GM12878 (cell line): Measurements from ENCODE around the gene IL1R2. TPM values are rescaled to one million over a fixed set of nuclear protein-coding genes. Genes with fewer than 3 reads are reported as not detected.
A peak's percentile ranks its signal among the peaks of the same experiment; 100 is the strongest.

Source experiments
- ATAC-seq: fragments of 200-7000 bp; cut with Tn5 transposase; 3 replicates; pipeline ENCODE4 v1.9.1; 2020; ENCODE audit warnings: mild to moderate bottlenecking, moderate library complexity
- BruUV-seq: library from RNA; stranded (reverse); fragments of 400-500 nt; replicated peaks from 2 replicates; lab custom pipeline; 2021; lab: Mats Ljungman, UMichigan
- CTCF ChIA-PET: fragments of 300-600 bp; sonication (Branson Sonifier 250); formaldehyde crosslinking; extraction: SDS; loops from one replicate; lab custom pipeline; 2021; ENCODE audit warnings: inconsistent platforms; lab: Yijun Ruan, JAX
- POLR2A ChIA-PET: fragments of 350-600 bp; formaldehyde crosslinking; extraction: SDS; loops from one replicate; lab custom pipeline; 2021; ENCODE audit warnings: inconsistent platforms; lab: Charles Lee
- RAD21 ChIA-PET: fragments of 300-600 bp; sonication (Branson Sonifier 250); formaldehyde crosslinking; loops from one replicate; lab custom pipeline; 2023; ENCODE audit warnings: antibody characterized with exemption; ENCODE audit not compliant: unreplicated experiment; lab: Charles Lee
- SMC1A ChIA-PET: fragments of 300-600 bp; sonication (Branson Sonifier 250); formaldehyde crosslinking; loops from one replicate; lab custom pipeline; 2023; ENCODE audit not compliant: unreplicated experiment, uncharacterized antibody; lab: Charles Lee
- DNase-seq: peaks from one replicate; pipeline ENCODE4 v3.0.0-alpha.2; 2011; ENCODE audit warnings: low read depth, low spot score
- FAIRE-seq: peaks from 3 replicates; lab custom pipeline; 2011; peaks lifted over from hg19 to GRCh38; lab: Jason Lieb, UNC
- H2AFZ ChIP-seq: 2 replicates; pipeline ENCODE4 v1.6.0; 2011; ENCODE audit warnings: low read depth, low read length, control low read depth; ENCODE audit not compliant: control insufficient read depth
- H3K27ac ChIP-seq: 2 replicates; pipeline ENCODE4 v1.5.1; 2011; ENCODE audit warnings: control low read depth; ENCODE audit not compliant: control insufficient read depth, insufficient read depth
- H3K27me3 ChIP-seq, 2 experiments: replicated peaks in 1 of 2; 2 replicates each; pipeline versions ENCODE4 v1.6.0 to v1.6.1; 2011; ENCODE audit warnings: low read length in 1 of 2; ENCODE audit not compliant: control insufficient read depth in 2 of 2, insufficient read depth in 2 of 2
- H3K36me3 ChIP-seq, 2 experiments: 2 replicates each; pipeline ENCODE4 v1.5.1; 2011; ENCODE audit warnings: low read length in 1 of 2; ENCODE audit not compliant: control insufficient read depth in 2 of 2, insufficient read depth in 2 of 2
- H3K4me1 ChIP-seq: 2 replicates; pipeline ENCODE4 v1.6.1; 2011; ENCODE audit warnings: mild to moderate bottlenecking, low read length, moderate library complexity, mixed read lengths; ENCODE audit not compliant: control insufficient read depth, insufficient read depth
- H3K4me2 ChIP-seq: 2 replicates; pipeline ENCODE4 v1.6.0; 2011; ENCODE audit warnings: control low read depth; ENCODE audit not compliant: control insufficient read depth, insufficient read depth
- H3K4me3 ChIP-seq: fragments of 200-600 bp; sonication (generic); 2 replicates; pipeline ENCODE4 v1.5.1; 2016
- H3K79me2 ChIP-seq: 2 replicates; pipeline ENCODE4 v1.6.0; 2011; ENCODE audit warnings: low read length; ENCODE audit not compliant: control insufficient read depth, insufficient read depth
- H3K9ac ChIP-seq: 2 replicates; pipeline ENCODE4 v1.8.0; 2011; ENCODE audit warnings: low read length, control low read depth, mixed read lengths; ENCODE audit not compliant: control insufficient read depth, insufficient read depth
- H3K9me3 ChIP-seq: replicated peaks from 3 replicates; pipeline ENCODE4 v1.5.1; 2011; ENCODE audit warnings: mild to moderate bottlenecking, low read length; ENCODE audit not compliant: control insufficient read depth, insufficient read depth
- H4K20me1 ChIP-seq: 2 replicates; pipeline ENCODE4 v1.6.0; 2011; ENCODE audit not compliant: control insufficient read depth, insufficient read depth
- BACH1 ChIP-seq: fragments of 450-650 bp; IDR thresholded peaks from 2 replicates; pipeline ENCODE4 v1.6.1; 2017; ENCODE audit warnings: mild to moderate bottlenecking, borderline replicate concordance
- E2F8 ChIP-seq: fragments of 450-650 bp; IDR thresholded peaks from 2 replicates; pipeline ENCODE4 v1.6.1; 2018; ENCODE audit warnings: mild to moderate bottlenecking, low read depth, moderate library complexity; ENCODE audit not compliant: partially characterized antibody
- KAT2A ChIP-seq: conservative IDR thresholded peaks from 2 replicates; pipeline ENCODE4 v1.6.1; 2011; ENCODE audit warnings: low read depth, low read length; ENCODE audit not compliant: control insufficient read depth
- MLLT1 ChIP-seq: fragments of 450-650 bp; IDR thresholded peaks from 2 replicates; pipeline ENCODE4 v1.6.1; 2016; ENCODE audit warnings: mild to moderate bottlenecking
- POU2F2 ChIP-seq: IDR thresholded peaks from 3 replicates; pipeline ENCODE4 v1.6.1; 2011; ENCODE audit warnings: low read depth, mild to moderate bottlenecking, low read length, borderline replicate concordance
- TCF7 ChIP-seq: IDR thresholded peaks from 2 replicates; pipeline ENCODE4 v1.6.1; 2014; ENCODE audit warnings: antibody characterized with exemption, borderline replicate concordance
- YY1 ChIP-seq: IDR thresholded peaks from 2 replicates; pipeline ENCODE4 v1.6.1; 2011; ENCODE audit warnings: low read depth, mild to moderate bottlenecking, low read length
- ZNF207 ChIP-seq: fragments of 450-650 bp; IDR thresholded peaks from 2 replicates; pipeline ENCODE4 v1.6.1; 2014; ENCODE audit warnings: antibody characterized with exemption, mild to moderate bottlenecking, borderline replicate concordance
- WGBS: methylation state at CpG from one replicate; pipeline ENCODE4 v1.1.6; 2016; ENCODE audit warnings: low lambda C conversion rate; ENCODE audit not compliant: insufficient replicate concordance, insufficient coverage; ENCODE audit errors: missing lambda C conversion rate; 5-methylcytosine and 5-hydroxymethylcytosine counted together
- in situ Hi-C: fragments of 300-500 bp; cut with MboI; formaldehyde crosslinking; loops from 9 replicates; pipeline ENCODE4 v1.14.3; 2018; ENCODE audit warnings: mixed read lengths
- intact Hi-C: fragments of 100-400 bp; cut with micrococcal nuclease; formaldehyde crosslinking; loops from one replicate; pipeline ENCODE4 v1.14.2; 2022; ENCODE audit not compliant: unreplicated experiment
- polyA plus RNA-seq, 11 experiments: library from polyadenylated mRNA; depleted of rRNA in 4 of 11; unstranded in 6 of 11; stranded (reverse) in 5 of 11; fragments of >200 nt; fragmentation: Nextera tagmentation in 4 of 11; fragmentation: Illumina TruSeq in 1 of 11; extraction: Ambion mirVana in 4 of 11; extraction: Trizol in 1 of 11; gene quantifications; 1 replicate in 1 of 11; 2 replicates in 10 of 11; pipeline versions ENCODE4 v1.2.1 to v1.2.3, GENCODE V29; 2011 to 2016; ENCODE audit warnings: inconsistent platforms in 2 of 11, missing spikeins in 2 of 11, low read depth in 1 of 11
- total RNA-seq, 4 experiments: library from RNA; depleted of rRNA in 3 of 4; stranded (reverse); fragments of >200 nt in 3 of 4; fragmentation: Illumina TruSeq in 1 of 4; extraction: Trizol in 1 of 4; gene quantifications; 2 replicates each; pipeline versions ENCODE4 v1.2.1 to v1.2.3, GENCODE V29; 2013 to 2021
- TF ChIP-seq, protein P1 (sequence below): fragments of 450-650 bp; IDR thresholded peaks from 2 replicates; pipeline ENCODE4 v1.6.1; 2017; ENCODE audit warnings: mild to moderate bottlenecking, moderate library complexity
- TF ChIP-seq, protein P2 (sequence below), 3 experiments: IDR thresholded peaks in 2 of 3; conservative IDR thresholded peaks in 1 of 3; 2 replicates each; pipeline ENCODE4 v1.5.1; 2011; ENCODE audit warnings: low read depth in 3 of 3, low read length in 3 of 3, mild to moderate bottlenecking in 3 of 3, control low read depth in 2 of 3, moderate library complexity in 2 of 3, inconsistent platforms in 1 of 3, mixed read lengths in 1 of 3; ENCODE audit not compliant: control insufficient read depth in 2 of 3, insufficient read depth in 1 of 3; ENCODE audit errors: extremely low read depth in 1 of 3

Gene IL1R2
- total and polyA plus RNA-seq, 10 of the 15 experiments (the other 5 are each of a cell fraction or from before 2014, with no cell fraction given), result 0.44 to 6.4 (median 0.62) TPM

DNA sequence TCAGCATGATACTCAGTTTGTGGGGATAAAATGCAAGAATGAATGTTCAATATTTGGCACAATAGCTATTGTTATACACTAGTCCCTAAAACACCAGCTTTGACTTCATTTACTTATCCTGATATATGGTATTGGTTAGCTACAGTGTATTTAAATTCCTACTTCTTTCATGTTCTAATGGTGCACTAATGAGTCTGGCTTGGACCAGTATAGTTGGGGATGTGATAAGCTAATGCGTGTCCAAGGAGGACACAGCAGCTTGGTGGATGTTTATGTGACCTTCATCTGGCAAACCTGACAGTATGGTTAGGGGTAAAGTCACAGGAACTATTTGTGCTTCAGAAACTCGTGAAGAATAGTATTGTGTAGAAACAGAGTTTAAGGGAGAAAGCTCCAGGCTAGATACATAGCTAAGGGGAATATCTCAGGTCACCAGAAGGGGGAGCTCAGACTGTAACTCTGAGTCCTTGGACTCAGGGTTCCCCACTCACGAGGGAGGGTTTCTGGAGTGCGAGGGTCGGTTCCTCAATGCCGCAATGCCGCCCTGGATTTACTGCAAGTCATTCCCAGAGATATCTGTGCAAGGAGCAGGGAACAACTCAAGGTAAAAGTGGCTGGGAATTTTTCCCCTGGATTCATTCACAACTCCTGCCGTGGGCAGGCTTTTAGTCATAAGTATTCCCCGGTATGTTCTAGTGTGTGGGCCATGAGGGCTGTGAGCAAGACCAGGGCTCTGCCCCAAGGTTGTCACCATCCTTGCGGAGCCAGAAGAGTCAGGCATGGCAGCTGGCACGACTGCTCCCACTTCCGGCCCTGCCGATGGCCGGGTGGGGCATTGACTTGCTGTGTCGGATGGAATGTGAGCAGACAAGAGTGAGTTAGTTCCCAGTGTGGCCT is 14.5 kb downstream of the IL1R2 start:
- Histone ChIP-seq H3K27ac (no peak overlapping the region), H4K20me1 (no peaks in the 10 kb centered on the region), H3K4me2 (no peak overlapping the region), H3K4me1 (peaks cover 3% of the 10 kb centered on the region; the same call in 1 of the 2 replicates), H3K9me3 (no peaks in the 10 kb centered on the region), H2AFZ (no peak overlapping the region), H3K4me3 (no peak overlapping the region), H3K36me3 (no peaks in the 10 kb centered on the region), H3K27me3 (no peaks in the 10 kb centered on the region; a peak in 1 of 4 replicates), H3K9ac (no peak overlapping the region), H3K79me2 (no peaks in the 10 kb centered on the region)
- in situ Hi-C loops, result no loop called here
- 40% methylated on average over 15 of the region's 15 CpGs for WGBS
- FAIRE-seq (no peak), DNase-seq (no peak), ATAC-seq (peak; percentile 82)
- POLR2A ChIA-PET, result interaction anchor here (0.6 to 1.3 kb wide), 6 partner anchors 14 to 735 kb away, joined by 3 to 7 read pairs (median 4); no protein-coding TSS in a partner anchor
- no TSS peak for BruUV-seq
- intact Hi-C loops, result loop anchor here (1.0 to 5.0 kb wide), 3 partner anchors 121 to 441 kb away; no protein-coding TSS in a partner anchor
- RAD21 ChIA-PET, result interaction anchor here (0.5 to 5.4 kb wide), 34 partner anchors 9 to 664 kb away, joined by 3 to 124 read pairs (median 4); no protein-coding TSS in a partner anchor
- SMC1A ChIA-PET, result interaction anchor here (0.8 to 5.8 kb wide), 38 partner anchors 7 to 587 kb away, joined by 3 to 119 read pairs (median 4); no protein-coding TSS in a partner anchor
- CTCF ChIA-PET, result interaction anchor here (0.5 to 14.8 kb wide), 73 partner anchors 9 to 590 kb away, joined by 3 to 168 read pairs (median 4); no protein-coding TSS in a partner anchor
- TF ChIP-seq BACH1, result no peak
- no peak for TF ChIP-seq E2F8
- TF ChIP-seq KAT2A, result no peak
- TF ChIP-seq, protein P1, sequence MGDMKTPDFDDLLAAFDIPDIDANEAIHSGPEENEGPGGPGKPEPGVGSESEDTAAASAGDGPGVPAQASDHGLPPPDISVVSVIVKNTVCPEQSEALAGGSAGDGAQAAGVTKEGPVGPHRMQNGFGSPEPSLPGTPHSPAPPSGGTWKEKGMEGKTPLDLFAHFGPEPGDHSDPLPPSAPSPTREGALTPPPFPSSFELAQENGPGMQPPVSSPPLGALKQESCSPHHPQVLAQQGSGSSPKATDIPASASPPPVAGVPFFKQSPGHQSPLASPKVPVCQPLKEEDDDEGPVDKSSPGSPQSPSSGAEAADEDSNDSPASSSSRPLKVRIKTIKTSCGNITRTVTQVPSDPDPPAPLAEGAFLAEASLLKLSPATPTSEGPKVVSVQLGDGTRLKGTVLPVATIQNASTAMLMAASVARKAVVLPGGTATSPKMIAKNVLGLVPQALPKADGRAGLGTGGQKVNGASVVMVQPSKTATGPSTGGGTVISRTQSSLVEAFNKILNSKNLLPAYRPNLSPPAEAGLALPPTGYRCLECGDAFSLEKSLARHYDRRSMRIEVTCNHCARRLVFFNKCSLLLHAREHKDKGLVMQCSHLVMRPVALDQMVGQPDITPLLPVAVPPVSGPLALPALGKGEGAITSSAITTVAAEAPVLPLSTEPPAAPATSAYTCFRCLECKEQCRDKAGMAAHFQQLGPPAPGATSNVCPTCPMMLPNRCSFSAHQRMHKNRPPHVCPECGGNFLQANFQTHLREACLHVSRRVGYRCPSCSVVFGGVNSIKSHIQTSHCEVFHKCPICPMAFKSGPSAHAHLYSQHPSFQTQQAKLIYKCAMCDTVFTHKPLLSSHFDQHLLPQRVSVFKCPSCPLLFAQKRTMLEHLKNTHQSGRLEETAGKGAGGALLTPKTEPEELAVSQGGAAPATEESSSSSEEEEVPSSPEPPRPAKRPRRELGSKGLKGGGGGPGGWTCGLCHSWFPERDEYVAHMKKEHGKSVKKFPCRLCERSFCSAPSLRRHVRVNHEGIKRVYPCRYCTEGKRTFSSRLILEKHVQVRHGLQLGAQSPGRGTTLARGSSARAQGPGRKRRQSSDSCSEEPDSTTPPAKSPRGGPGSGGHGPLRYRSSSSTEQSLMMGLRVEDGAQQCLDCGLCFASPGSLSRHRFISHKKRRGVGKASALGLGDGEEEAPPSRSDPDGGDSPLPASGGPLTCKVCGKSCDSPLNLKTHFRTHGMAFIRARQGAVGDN, result peak; percentile 84
- no peak for TF ChIP-seq ZNF207
- no peak for TF ChIP-seq TCF7
- 0 out of 2 replicates have a peak, but pooled peaks have one; percentile 24 for TF ChIP-seq YY1
- 0 out of 3 replicates have a peak, but pooled peaks have one; percentile 17 for TF ChIP-seq POU2F2
- 0 out of 2 replicates have a peak, but pooled peaks have one; percentile 26 for TF ChIP-seq MLLT1
- TF ChIP-seq, protein P2, sequence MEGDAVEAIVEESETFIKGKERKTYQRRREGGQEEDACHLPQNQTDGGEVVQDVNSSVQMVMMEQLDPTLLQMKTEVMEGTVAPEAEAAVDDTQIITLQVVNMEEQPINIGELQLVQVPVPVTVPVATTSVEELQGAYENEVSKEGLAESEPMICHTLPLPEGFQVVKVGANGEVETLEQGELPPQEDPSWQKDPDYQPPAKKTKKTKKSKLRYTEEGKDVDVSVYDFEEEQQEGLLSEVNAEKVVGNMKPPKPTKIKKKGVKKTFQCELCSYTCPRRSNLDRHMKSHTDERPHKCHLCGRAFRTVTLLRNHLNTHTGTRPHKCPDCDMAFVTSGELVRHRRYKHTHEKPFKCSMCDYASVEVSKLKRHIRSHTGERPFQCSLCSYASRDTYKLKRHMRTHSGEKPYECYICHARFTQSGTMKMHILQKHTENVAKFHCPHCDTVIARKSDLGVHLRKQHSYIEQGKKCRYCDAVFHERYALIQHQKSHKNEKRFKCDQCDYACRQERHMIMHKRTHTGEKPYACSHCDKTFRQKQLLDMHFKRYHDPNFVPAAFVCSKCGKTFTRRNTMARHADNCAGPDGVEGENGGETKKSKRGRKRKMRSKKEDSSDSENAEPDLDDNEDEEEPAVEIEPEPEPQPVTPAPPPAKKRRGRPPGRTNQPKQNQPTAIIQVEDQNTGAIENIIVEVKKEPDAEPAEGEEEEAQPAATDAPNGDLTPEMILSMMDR (IDR thresholded peaks at IDR 0.05 in 2 of 3, conservative IDR thresholded peaks at IDR 0.05 in 1 of 3; ENCODE audit: control insufficient read depth in 2 of 3, extremely low read depth in 1 of 3, insufficient read depth in 1 of 3, low read depth in 3 of 3, low read length in 3 of 3), result peak; percentile 63 to 73 (median 69)
